Measurements from ENCODE around the gene HTR1A.

HTR1A gene

GRCh38 chr5:63962279-63962678 is at the start of gene HTR1A:
TSS of gene HTR1A (minus strand) at chr5:63962445. CDS start at chr5:63961719, 726 bp downstream.
- peaks cover 34% of the 10 kb centered on the region for H3K27me3 ChIP-seq (replicated peaks)
- no peak within 1 kb of the TSS for H3K4me3 ChIP-seq (ENCODE audit: low read depth, low read length)
- in situ Hi-C loops (cut with HindIII; ENCODE audit: low pct_ligation_motif_present, low sequenced_read_pairs), result no loop called here
- TF ChIP-seq, protein P1, sequence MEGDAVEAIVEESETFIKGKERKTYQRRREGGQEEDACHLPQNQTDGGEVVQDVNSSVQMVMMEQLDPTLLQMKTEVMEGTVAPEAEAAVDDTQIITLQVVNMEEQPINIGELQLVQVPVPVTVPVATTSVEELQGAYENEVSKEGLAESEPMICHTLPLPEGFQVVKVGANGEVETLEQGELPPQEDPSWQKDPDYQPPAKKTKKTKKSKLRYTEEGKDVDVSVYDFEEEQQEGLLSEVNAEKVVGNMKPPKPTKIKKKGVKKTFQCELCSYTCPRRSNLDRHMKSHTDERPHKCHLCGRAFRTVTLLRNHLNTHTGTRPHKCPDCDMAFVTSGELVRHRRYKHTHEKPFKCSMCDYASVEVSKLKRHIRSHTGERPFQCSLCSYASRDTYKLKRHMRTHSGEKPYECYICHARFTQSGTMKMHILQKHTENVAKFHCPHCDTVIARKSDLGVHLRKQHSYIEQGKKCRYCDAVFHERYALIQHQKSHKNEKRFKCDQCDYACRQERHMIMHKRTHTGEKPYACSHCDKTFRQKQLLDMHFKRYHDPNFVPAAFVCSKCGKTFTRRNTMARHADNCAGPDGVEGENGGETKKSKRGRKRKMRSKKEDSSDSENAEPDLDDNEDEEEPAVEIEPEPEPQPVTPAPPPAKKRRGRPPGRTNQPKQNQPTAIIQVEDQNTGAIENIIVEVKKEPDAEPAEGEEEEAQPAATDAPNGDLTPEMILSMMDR (IDR thresholded peaks at IDR 0.05; ENCODE audit: low read depth, low read length, missing control alignments), result no peak
- no peak for DNase-seq
- H3K36me3 ChIP-seq (replicated peaks), result no peaks in the 10 kb centered on the region
- H3K27ac ChIP-seq, result no peak within 1 kb of the TSS

GRCh38 chr5:64003966-64004365 is 41.7 kb upstream of the HTR1A start:
- Histone ChIP-seq H3K27ac (no peak overlapping the region), H3K4me3 (ENCODE audit: low read depth, low read length) (no peak overlapping the region), H3K27me3 (replicated peaks) (no peaks in the 10 kb centered on the region), H3K36me3 (replicated peaks) (no peaks in the 10 kb centered on the region)
- DNase-seq, result no peak
- in situ Hi-C loops (cut with HindIII; ENCODE audit: low pct_ligation_motif_present, low sequenced_read_pairs), result no loop called here
- TF ChIP-seq, protein P1 (IDR thresholded peaks at IDR 0.05; ENCODE audit: low read depth, low read length, missing control alignments), result no peak

DNA sequence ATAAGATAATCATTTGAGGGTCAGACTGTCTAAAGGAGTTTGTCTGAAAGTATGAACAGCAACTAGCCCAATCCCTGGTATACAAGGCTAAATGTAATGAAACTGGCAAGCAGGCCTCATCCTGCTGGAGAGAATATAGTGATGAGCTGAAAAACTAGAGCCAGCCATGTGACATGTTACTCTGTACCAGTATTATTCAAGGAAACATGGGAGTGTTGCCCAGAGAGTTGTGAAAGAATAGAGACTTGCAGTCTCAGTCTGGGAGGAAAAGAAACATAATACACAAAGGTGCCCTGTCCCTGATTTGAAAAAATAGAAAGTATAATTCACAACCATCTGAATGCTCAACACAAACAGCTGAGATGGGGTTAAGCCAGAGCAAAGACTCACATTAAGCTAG is 37.9 kb upstream of the HTR1A start:
- no peak for DNase-seq
- in situ Hi-C loops (cut with HindIII; ENCODE audit: low pct_ligation_motif_present, low sequenced_read_pairs), result no loop called here
- Histone ChIP-seq H3K36me3 (replicated peaks) (no peaks in the 10 kb centered on the region), H3K27ac (no peak overlapping the region), H3K4me3 (ENCODE audit: low read depth, low read length) (no peak overlapping the region), H3K27me3 (replicated peaks) (no peaks in the 10 kb centered on the region)
- TF ChIP-seq, protein P1 (IDR thresholded peaks at IDR 0.05; ENCODE audit: low read depth, low read length, missing control alignments), result no peak

DNA sequence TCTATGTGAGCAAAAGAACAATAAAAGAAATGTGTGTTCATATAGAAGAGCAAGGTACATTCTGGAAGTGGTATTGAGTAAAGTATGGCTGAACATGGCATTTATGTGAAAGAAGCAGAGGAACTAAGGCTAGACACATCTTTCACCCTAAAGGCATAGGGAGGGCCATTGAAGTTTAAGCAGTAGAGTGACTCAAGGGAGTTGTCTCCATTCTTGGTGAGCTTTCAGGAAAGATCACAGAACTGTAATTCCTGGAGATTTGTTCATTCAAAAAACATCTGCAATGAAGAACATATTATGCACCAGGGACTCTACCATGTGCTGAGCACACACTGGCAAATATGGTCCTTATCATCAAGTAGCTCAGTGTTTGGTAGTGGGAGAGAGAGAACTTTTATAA is 24.8 kb upstream of the HTR1A start:
- in situ Hi-C loops (cut with HindIII; ENCODE audit: low pct_ligation_motif_present, low sequenced_read_pairs), result no loop called here
- H3K27me3 ChIP-seq (replicated peaks), result no peaks in the 10 kb centered on the region
- DNase-seq, result no peak
- H3K36me3 ChIP-seq (replicated peaks), result no peaks in the 10 kb centered on the region
- no peak overlapping the region for H3K4me3 ChIP-seq (ENCODE audit: low read depth, low read length)
- TF ChIP-seq, protein P1 (IDR thresholded peaks at IDR 0.05; ENCODE audit: low read depth, low read length, missing control alignments), result no peak
- H3K27ac ChIP-seq, result no peak overlapping the region

- in situ Hi-C loops (cut with HindIII; ENCODE audit: low pct_ligation_motif_present, low sequenced_read_pairs), result no loop called here
- TF ChIP-seq, protein P1 (IDR thresholded peaks at IDR 0.05; ENCODE audit: low read depth, low read length, missing control alignments), result no peak
Observed at GRCh38 chr5:63981864-63982263, 19.6 kb upstream of the HTR1A start.

DNA sequence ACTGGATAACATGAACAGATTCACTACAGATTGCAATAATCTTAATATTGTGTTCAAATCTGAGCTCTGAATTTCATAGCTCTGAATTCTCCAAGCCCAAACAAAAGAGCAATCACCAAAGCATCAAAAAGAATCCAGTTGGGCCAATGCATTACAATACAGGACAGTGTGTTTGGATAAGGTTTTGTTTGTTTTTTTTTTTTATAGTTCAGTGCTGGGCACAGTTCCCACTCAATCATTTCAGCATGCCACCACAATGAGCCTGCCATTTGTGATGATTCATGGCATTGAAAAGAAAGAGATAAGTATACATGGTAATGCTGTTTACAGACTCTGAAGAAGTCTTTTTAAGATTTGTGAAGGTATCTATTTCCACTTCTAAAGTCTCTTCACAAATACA is 1.7 kb upstream of the HTR1A start:
- Histone ChIP-seq H3K4me3 (ENCODE audit: low read depth, low read length) (no peak overlapping the region), H3K27me3 (replicated peaks) (peaks cover 34% of the 10 kb centered on the region), H3K27ac (no peak overlapping the region), H3K36me3 (replicated peaks) (no peaks in the 10 kb centered on the region)
- TF ChIP-seq, protein P1 (IDR thresholded peaks at IDR 0.05; ENCODE audit: low read depth, low read length, missing control alignments), result no peak
- in situ Hi-C loops (cut with HindIII; ENCODE audit: low pct_ligation_motif_present, low sequenced_read_pairs), result no loop called here
- DNase-seq, result no peak

More at GRCh38 chr5:63981864-63982263, 19.6 kb upstream of the HTR1A start:
- no peak overlapping the region for H3K27ac ChIP-seq
- H3K4me3 ChIP-seq (ENCODE audit: low read depth, low read length), result no peak overlapping the region
- H3K27me3 ChIP-seq (replicated peaks), result no peaks in the 10 kb centered on the region
- H3K36me3 ChIP-seq (replicated peaks), result no peaks in the 10 kb centered on the region
- no peak for DNase-seq
